H7 (cell line): Measurements from ENCODE around the gene PRKG1. TPM values are rescaled to one million over a fixed set of nuclear protein-coding genes. Genes with fewer than 3 reads are reported as not detected.

Experiments
- DNase-seq: peaks from one replicate; pipeline ENCODE4 v3.0.0; 2012
- H3K27me3 ChIP-seq: 2 replicates; pipeline ENCODE4 v1.6.0; 2011; ENCODE audit warnings: mild to moderate bottlenecking, low read length; ENCODE audit not compliant: control insufficient read depth, insufficient read depth
- H3K36me3 ChIP-seq: replicated peaks from 2 replicates; pipeline ENCODE4 v1.5.1; 2011; ENCODE audit warnings: low read length; ENCODE audit not compliant: control insufficient read depth, insufficient read depth
- H3K4me3 ChIP-seq: 2 replicates; pipeline ENCODE4 v1.5.1; 2011; ENCODE audit warnings: low read depth, mild to moderate bottlenecking, control low read depth, low read length, moderate library complexity; ENCODE audit not compliant: insufficient read depth
- total RNA-seq: library from RNA; depleted of rRNA; stranded (reverse); fragments of >200 nt; shearing (Covaris generic); gene quantifications from 2 replicates; pipeline ENCODE4 v1.2.3, GENCODE V29; 2014

Gene PRKG1
- total RNA-seq, 1 experiment from 2014 or later = 7.3 TPM

DNA sequence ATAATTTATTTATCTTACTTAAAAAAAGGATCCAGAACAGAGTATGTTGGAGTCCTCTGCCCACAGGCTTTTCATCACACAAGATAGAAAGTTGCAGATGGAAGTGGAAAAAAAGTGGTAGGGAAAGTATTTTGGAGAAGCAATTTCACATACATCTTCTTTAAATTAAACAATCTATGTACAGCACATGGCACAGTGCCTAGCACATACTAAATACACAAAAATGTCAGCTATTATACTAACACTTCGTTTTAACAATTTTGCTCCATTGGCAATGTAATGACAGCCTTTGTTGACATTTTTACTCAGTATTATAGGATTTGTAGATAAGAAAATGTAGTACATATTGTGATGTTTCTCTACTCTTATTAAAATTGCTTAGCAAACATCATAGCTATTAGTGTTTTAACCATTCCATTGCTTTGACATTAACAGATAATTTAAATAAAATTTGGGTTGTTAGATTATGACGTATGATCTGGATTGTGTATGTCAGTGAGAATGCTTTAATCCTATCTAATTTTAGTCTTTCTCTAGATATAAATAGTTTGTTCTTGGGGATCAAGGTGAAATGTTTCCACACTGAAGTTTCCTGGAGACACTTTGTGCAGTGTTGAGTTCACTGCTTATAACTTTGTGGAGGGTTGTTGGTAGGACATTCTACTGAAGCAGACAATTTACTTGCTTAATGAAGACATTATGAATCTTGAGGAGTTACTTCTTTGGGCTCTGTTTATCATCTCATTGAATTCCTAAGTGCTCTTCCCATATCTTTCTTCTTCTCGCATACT is 1037.0 kb downstream of the PRKG1 start:
- no peak overlapping the region for H3K4me3 ChIP-seq
- no peak for DNase-seq
- no peaks in the 10 kb centered on the region for H3K27me3 ChIP-seq
- no peaks in the 10 kb centered on the region for H3K36me3 ChIP-seq

DNA sequence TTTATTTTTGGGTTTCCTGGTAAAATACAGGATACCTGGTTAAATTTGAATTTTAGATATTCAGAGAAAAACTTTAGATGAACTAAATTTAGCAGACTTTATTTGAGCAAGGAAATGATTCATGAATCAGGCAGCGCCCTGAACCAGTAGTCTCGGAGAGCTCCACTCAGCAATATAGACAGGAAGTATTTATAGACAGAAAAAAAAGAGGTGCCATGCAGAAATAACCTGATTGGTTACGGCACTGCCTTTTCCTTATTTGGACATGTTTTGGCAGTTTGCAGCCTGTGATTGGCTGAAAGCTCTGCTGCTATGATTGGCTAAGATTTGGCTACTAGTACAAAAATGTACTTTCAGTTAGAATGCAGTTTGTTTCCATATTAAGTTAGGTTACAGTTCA is 1041.5 kb downstream of the PRKG1 start:
- H3K36me3 ChIP-seq = no peaks in the 10 kb centered on the region
- no peaks in the 10 kb centered on the region for H3K27me3 ChIP-seq
- no peak for DNase-seq
- no peak overlapping the region for H3K4me3 ChIP-seq

- no peaks in the 10 kb centered on the region for H3K27me3 ChIP-seq
- no peak for DNase-seq
Measured at GRCh38 chr10:52119507-52119906, 1045.2 kb downstream of the PRKG1 start.

DNA sequence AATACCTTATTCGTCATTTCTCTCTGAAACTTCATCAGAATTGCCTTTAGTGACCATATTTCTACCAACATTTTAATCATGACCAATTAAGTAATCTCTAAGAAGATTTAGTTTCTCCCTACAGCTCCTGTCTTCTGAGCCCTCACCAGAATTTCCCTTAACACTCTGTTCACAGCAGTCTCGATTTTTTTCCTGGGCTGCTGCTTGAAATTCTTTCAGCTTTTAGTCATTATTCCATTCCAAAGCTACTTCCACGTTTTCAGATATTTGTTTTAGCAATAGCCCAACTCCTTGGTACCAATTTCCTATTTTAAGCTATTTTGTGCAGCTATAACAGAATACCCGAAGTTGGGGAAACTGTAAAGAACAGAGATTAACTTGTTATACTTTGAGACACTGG is 1047.4 kb downstream of the PRKG1 start:
- no peaks in the 10 kb centered on the region for H3K36me3 ChIP-seq
- no peak overlapping the region for H3K4me3 ChIP-seq
- no peak for DNase-seq
- no peaks in the 10 kb centered on the region for H3K27me3 ChIP-seq

More at GRCh38 chr10:52119507-52119906, 1045.2 kb downstream of the PRKG1 start:
- H3K4me3 ChIP-seq = no peak overlapping the region
- no peaks in the 10 kb centered on the region for H3K36me3 ChIP-seq

GRCh38 chr10:52128056-52128683 is 1053.9 kb downstream of the PRKG1 start:
- no peaks in the 10 kb centered on the region for H3K27me3 ChIP-seq
- no peaks in the 10 kb centered on the region for H3K36me3 ChIP-seq
- no peak overlapping the region for H3K4me3 ChIP-seq
- no peak for DNase-seq

DNA sequence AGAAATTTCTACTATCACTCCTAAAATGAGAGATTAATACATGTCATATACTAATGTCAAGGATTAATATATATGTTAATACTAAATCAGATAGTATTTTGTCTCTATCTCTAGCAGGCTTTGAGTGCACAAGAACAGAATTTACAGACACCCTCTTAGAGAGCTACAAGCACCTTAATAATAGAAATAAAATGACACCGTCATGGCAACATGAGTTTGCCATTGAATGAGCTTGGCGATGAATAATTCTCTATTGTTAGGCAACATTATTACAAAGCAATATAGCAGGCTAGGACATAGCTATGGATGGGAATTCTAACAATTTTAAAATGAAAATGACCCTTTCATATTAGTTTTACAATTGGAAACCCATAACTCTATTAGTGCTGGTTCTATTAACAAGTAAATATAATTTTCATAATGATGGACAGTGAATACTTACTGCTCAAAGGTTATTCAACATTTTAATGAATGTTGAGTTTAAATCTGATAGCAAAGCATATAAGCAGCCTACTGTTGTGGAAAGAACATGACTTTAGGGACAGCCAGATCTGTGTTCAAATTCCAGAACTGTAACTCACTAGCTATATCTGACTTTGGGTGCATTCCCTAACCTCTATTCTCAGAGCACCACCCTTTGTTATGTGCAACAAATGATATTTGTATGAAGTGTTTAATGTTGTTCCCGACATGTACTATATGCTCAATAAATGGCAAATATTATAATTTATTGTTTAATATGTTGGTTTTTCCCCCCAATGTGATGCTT is 1055.3 kb downstream of the PRKG1 start:
- Histone ChIP-seq H3K36me3 (no peaks in the 10 kb centered on the region), H3K27me3 (no peaks in the 10 kb centered on the region), H3K4me3 (no peak overlapping the region)
- no peak for DNase-seq

DNA sequence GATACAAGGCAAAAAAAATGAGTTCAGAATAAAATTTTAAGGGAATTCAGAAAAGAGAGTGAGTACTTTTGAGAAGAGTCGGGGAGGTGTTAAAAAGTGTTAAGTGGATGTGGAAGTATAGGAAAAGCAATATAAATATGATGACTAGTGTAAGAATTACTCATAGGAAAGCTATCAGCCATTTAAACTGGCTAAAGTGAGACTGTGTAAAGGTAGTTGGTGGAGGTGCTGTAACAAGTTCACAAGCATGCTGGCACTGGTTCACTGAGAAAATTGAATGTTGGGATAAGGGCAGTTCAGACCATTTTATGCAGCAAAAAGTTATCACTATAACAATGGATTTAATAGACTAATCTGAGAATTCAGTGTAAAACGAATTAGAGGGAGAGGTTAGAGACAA is 1060.8 kb downstream of the PRKG1 start:
- Histone ChIP-seq H3K27me3 (no peaks in the 10 kb centered on the region), H3K4me3 (no peak overlapping the region), H3K36me3 (no peaks in the 10 kb centered on the region)
- DNase-seq = no peak

- Histone ChIP-seq H3K36me3 (no peaks in the 10 kb centered on the region), H3K27me3 (no peaks in the 10 kb centered on the region), H3K4me3 (no peak overlapping the region)
- DNase-seq = no peak
Measured at GRCh38 chr10:52136921-52137320, 1062.6 kb downstream of the PRKG1 start.

GRCh38 chr10:52143338-52143737 is 1069.1 kb downstream of the PRKG1 start:
- no peaks in the 10 kb centered on the region for H3K27me3 ChIP-seq
- H3K4me3 ChIP-seq = no peak overlapping the region
- no peak for DNase-seq
- H3K36me3 ChIP-seq = no peaks in the 10 kb centered on the region

GRCh38 chr10:52145636-52146035 is 1071.3 kb downstream of the PRKG1 start:
- DNase-seq = no peak
- H3K36me3 ChIP-seq = no peaks in the 10 kb centered on the region
- H3K27me3 ChIP-seq = no peaks in the 10 kb centered on the region
- H3K4me3 ChIP-seq = no peak overlapping the region

DNA sequence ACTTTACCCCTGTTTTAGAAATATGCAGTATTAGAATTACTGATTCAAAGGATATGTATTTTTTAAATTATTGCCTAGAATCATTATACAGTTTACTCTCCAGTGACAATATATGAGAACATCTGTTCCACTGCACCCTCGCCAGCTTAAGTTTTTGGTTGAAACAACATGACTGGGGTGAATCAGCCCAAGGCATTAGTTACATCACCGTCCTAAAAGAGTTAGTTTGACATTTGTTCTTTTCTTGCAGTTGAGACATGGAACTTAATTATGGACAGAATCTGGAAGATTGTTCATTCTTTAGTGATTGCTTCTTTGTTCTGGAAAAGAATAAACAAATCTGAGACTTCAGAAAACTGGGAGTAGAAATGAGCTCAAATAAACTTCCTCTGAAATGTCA is 1072.5 kb downstream of the PRKG1 start:
- H3K36me3 ChIP-seq = no peaks in the 10 kb centered on the region
- no peak overlapping the region for H3K4me3 ChIP-seq
- H3K27me3 ChIP-seq = no peaks in the 10 kb centered on the region
- no peak for DNase-seq

DNA sequence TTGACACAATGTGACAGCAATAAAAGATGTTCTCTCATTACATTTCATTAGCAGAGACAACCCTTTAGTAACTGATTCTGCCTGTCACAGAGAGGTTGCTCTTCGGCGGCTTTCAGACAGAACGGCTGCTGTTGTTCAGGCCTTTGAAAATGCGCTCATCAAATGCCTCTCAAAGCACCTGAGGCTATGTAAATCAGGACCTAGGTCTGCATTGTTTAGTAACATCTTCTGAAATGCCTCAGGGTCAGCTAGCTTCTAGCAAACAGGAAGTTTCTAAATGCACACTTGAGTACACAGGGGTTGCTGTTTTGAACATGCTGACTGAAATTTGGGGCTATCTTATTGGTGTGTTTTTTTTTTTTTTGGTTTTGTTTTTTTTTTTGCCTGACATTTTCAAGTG is 1096.5 kb downstream of the PRKG1 start:
- no peak overlapping the region for H3K4me3 ChIP-seq
- H3K36me3 ChIP-seq = no peaks in the 10 kb centered on the region
- peak; percentile 38 for DNase-seq
- H3K27me3 ChIP-seq = no peaks in the 10 kb centered on the region

GRCh38 chr10:52172581-52172980 is 1098.3 kb downstream of the PRKG1 start:
- peak; percentile 39 for DNase-seq
- Histone ChIP-seq H3K36me3 (no peaks in the 10 kb centered on the region), H3K4me3 (no peak overlapping the region), H3K27me3 (no peaks in the 10 kb centered on the region)

DNA sequence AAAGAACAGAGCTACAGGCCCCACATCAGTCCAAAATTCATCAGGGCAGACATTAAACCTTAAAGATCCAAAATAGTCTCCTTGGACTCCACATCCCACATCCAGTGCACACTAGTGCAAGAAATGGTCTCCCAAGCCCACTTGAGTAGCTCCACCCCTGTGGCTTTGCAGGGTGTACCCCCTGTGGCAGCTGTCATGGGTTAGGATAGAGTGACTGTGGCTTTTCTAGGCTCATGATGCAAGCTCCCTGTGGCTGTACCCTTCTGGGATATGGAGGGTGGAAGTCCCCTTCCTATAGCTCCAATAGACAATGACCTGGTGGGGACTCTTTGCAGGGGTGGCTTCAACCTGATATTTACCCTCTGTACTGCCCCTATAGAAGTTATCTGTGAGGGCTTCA is 1111.0 kb downstream of the PRKG1 start:
- DNase-seq = no peak
- Histone ChIP-seq H3K4me3 (no peak overlapping the region), H3K27me3 (no peaks in the 10 kb centered on the region), H3K36me3 (no peaks in the 10 kb centered on the region)
